Left lobe of liver (tissue), 2 donors: ENCODE measurements around the gene MRGPRF. TPM values are rescaled to one million over a fixed set of nuclear protein-coding genes. Genes with fewer than 3 reads are reported as not detected.
"Not testable (repeated sequence)": the region's sequence is repeated elsewhere in the genome, so short reads cannot be mapped to it uniquely, and the experiment has no call there.

Source experiments
- ATAC-seq: fragments of 200-7000 bp; cut with Tn5 transposase; one replicate; pipeline ENCODE4 v1.9.1; 2020; ENCODE audit warnings: mild to moderate bottlenecking, moderate library complexity
- DNase-seq: peaks from one replicate; pipeline ENCODE4 v3.0.0-alpha.2; 2020; ENCODE audit warnings: low spot score
- total RNA-seq: library from RNA; stranded (reverse); gene quantifications from one replicate; pipeline ENCODE4 v1.2.1, GENCODE V29; 2021
- donor health status: DM: no; HTN: no; CAD: no; lungs with moderate emphysema.
- donor health status: DM: no; HTN: yes; CAD: no.

Gene MRGPRF
- total RNA-seq, 1 donor from 2014 or later = 3.4 TPM

GRCh38 chr11:69004411-69005182, 8.4 kb downstream of the MRGPRF start:
- ATAC-seq (no peak), DNase-seq (no peak)

- peak; percentile 44 for DNase-seq
- no peak for ATAC-seq
These were observed 9.1 kb downstream of the MRGPRF start for GRCh38 chr11:69003866-69004367.

- ATAC-seq (no peak), DNase-seq (peak; percentile 38)
These were observed 9.7 kb downstream of the MRGPRF start for GRCh38 chr11:69003301-69003865.

GRCh38 chr11:69002570-69003231, 10.3 kb downstream of the MRGPRF start:
- ATAC-seq = no peak
- DNase-seq = peak; percentile 43

- no peak for ATAC-seq
These were observed 10.9 kb downstream of the MRGPRF start for GRCh38 chr11:69002110-69002569.

GRCh38 chr11:69001243-69002081, 11.6 kb downstream of the MRGPRF start:
- ATAC-seq (peak; percentile 3), DNase-seq (peak; percentile 49)

More at GRCh38 chr11:69002110-69002569, 10.9 kb downstream of the MRGPRF start:
- DNase-seq = no peak

GRCh38 chr11:69000831-69001242, 12.2 kb downstream of the MRGPRF start:
- ATAC-seq (peak; percentile 89), DNase-seq (peak; percentile 79)

GRCh38 chr11:69000391-69000790, 12.7 kb downstream of the MRGPRF start:
- peak; percentile 35 for DNase-seq
- peak; percentile 7 for ATAC-seq

- DNase-seq = peak; percentile 44
- not testable (repeated sequence) for ATAC-seq
These were observed 13.2 kb downstream of the MRGPRF start for GRCh38 chr11:68999748-69000355.

- DNase-seq = peak; percentile 30
- ATAC-seq = no peak
These were observed 13.8 kb downstream of the MRGPRF start for GRCh38 chr11:68999093-68999747.

- DNase-seq (peak; percentile 53), ATAC-seq (peak; percentile 19)
These were observed 14.6 kb downstream of the MRGPRF start for GRCh38 chr11:68998390-68998911.

GRCh38 chr11:68997995-68998348, 15.1 kb downstream of the MRGPRF start:
- ATAC-seq (no peak), DNase-seq (no peak)

GRCh38 chr11:68997124-68997994, 15.7 kb downstream of the MRGPRF start:
- DNase-seq (peak; percentile 37), ATAC-seq (no peak)

- DNase-seq (peak; percentile 34), ATAC-seq (no peak)
These were observed 16.5 kb downstream of the MRGPRF start for GRCh38 chr11:68996376-68997123.

- ATAC-seq = no peak
- no peak for DNase-seq
These were observed 18.2 kb downstream of the MRGPRF start for GRCh38 chr11:68994894-68995285.

GRCh38 chr11:68994161-68994893, 18.7 kb downstream of the MRGPRF start:
- ATAC-seq = no peak
- DNase-seq = peak; percentile 32

GRCh38 chr11:68993546-68993945, 19.5 kb downstream of the MRGPRF start:
- ATAC-seq (no peak), DNase-seq (no peak)
